Hepatic stellate cell (primary cell): ENCODE data around the gene CD2AP.
"Not testable (repeated sequence)": the region's sequence is repeated elsewhere in the genome, so short reads cannot be mapped to it uniquely, and the experiment has no call there.

ENCODE experiments used
- DNase-seq: peaks from one replicate; pipeline ENCODE4 v3.0.0; 2011; ENCODE audit warnings: low spot score

The CD2AP gene

DNA sequence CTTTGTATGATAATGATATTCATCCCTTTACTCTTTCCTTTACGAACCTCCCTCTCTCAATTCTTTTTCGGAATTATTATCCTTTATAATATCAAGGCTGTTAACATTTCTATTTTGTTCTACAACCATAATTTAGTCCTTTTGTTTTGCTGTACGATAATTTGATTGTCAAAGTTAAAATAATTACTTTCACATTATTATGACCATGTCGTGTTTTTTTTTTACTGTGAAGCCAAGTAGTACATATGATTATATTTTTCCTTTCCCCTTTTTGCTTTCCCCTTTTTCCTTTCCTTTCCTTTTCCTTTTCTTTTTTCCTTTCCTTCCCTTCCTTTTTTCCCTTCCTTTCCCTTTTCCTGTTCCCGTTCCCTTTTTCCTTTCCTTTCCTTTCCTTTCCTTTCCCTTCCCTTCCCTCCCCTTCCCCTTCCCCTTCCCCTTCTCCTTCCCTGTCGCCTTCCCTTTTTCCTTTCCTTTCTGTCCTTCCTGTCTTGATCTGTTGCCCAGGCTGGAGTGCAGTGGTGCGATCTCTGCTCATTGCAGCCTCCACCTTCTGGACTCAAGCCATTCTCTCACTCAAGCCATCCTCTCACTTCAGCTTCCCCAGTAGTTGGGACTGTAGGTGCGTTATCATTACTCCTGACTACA is 19.5 kb downstream of the CD2AP start:
- DNase-seq = no peak

- DNase-seq = no peak
These were observed 25.3 kb downstream of the CD2AP start for GRCh38 chr6:47502920-47503319.

DNA sequence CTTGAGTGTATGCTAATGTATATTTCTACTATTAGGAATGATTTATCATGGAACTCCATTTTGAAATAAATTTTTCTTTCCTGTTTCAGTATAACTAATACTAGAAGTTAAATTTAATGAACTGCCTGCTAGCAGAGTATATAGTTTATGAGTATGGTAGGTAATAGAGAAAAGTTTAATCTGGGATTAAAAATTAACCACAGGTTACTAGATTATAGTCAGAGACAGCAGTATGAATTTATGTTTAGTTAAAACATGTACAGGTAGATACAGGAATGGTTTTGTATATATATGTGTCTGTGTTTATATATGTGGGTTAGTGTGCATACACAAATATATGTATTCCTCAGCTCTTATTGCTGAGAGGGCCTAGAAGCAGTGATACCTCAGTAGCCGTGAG is 32.3 kb downstream of the CD2AP start:
- no peak for DNase-seq

DNA sequence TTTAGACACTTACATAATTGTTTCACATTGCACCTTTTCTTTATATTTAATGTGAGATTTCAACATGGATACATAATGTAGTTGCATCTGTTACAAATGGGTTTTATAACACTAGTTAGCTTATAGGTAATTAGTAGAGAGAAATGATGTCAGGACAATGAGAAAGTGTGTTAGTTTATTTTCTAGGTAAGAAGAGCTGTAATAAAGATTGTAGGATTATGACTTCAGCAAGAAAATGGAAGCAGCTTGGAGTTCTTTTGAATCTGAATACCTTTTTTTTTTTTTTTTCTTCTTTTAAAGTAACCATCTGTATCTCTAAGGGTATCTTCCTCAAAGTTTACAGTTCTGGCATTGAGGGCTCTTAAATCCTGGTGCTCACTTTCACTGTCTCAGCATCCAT is 35.3 kb downstream of the CD2AP start:
- DNase-seq = no peak

GRCh38 chr6:47519279-47519678 is 41.7 kb downstream of the CD2AP start:
- DNase-seq = no peak

DNA sequence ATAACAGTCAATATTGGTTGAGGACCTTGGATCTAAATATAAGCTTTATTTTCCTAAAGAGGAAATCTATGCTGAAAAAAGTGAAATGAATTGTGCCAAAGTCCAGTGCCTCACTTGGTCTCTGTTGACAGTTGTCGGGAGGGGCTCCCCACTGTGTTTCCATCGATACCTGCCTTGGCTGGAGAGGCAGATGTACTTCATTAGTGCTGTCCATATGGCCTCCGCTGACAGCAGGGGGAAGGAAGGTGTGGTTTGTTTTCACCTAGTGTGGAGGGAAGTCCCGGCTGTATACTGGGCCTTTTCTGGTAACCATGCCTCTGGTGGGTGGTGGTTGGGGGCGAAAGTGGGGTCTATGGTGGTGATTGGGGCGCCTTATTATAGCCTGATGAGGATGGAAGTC is 42.7 kb downstream of the CD2AP start:
- no peak for DNase-seq

GRCh38 chr6:47521961-47522360 is 44.4 kb downstream of the CD2AP start:
- no peak for DNase-seq

DNA sequence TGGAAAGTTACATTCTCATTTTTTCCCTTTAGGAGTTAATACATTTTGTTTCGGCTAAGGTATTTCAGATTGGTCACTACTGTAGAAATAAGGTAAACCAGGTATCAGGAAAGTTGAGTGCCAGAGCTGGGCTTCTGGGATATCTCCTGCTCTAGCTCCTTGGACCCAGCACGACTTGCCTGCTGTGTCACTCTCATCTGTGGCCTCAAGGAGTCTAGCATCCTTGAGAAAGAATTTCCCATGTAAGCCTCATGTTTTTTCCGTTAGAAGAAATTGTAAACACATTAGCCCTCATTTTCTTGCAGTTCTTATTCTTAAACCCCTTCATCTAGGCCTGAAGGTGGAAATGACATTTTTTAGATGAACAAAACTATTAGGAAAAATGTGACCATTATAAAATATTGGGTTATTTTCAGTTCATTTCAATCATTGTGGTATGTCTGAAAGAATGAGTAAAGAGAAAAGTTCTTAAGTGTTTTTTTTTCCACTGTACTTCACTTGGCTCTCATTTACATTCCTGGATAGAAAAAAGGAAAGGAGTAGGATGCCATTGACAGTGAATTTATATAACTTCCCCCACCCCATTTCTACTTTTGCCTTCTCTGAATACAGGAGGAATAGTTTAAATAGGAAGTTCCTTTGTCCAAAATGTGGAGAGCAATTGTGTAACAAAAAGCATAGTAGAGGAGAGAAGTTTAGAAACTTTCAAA is 46.7 kb downstream of the CD2AP start:
- peak; percentile 9 for DNase-seq

DNA sequence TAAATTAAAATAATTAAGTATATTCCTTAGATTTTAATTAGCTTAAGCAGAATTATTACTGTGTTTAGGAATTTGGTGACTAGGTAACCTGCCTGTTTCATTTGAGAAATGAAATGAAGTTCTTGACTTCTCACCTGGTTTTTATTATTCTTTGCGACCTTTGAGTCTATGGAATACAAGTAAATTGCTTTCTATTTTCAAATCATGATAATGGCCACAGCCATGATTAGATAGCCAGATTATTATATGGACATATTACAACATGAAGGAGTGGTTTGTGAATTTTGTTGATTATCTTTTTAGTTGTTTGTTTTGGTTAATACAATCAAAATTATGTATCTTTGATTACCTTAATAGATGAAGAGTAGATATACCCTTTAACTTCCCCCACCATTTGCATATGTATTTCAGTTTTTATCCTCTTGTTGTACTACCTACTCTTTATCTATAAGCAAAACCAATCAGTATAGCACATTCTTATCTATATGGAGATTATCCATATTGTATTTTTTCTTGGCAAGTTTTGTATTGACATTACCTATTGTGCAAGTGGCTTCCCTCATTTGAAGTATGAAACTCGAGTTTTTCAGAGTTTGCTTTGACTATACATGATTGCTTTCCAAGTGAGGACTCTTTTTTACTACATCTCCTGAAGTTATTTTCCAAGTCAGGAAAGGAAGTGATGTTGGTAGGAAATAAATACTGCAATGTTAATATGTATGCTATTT is 47.9 kb downstream of the CD2AP start:
- DNase-seq = no peak

- no peak for DNase-seq
These were observed 49.7 kb downstream of the CD2AP start for GRCh38 chr6:47527274-47527673.

- no peak for DNase-seq
These were observed 52.1 kb downstream of the CD2AP start for GRCh38 chr6:47529734-47530133.

DNA sequence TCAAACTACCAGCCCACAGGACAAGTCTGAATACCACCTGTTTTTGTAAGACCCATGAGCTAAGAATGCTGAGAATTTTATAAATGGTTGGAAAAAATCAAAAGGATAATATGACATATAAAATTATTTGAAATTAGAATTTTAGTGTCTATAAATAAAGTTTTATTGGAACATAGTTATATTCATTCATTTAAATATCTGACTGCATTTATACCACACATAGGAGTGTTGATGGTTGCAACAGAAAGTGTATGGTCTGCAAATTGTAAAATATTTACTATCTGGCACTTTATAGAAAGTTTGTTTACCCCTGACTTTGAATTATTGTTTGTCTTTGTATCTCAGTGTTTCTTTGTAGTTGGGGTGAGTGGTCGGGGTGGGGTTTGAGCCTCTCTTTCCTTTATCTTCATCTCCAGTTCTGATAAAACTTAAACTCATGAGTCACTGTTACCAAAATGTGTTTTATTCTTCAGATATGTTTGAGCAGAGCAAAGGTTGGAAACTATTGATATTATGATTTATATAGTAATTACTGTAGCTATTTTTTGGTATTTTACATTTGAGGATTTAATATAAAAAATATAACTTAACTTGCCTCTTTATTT is 55.5 kb downstream of the CD2AP start:
- no peak for DNase-seq

- DNase-seq = no peak
These were observed 56.5 kb downstream of the CD2AP start for GRCh38 chr6:47534063-47534462.

DNA sequence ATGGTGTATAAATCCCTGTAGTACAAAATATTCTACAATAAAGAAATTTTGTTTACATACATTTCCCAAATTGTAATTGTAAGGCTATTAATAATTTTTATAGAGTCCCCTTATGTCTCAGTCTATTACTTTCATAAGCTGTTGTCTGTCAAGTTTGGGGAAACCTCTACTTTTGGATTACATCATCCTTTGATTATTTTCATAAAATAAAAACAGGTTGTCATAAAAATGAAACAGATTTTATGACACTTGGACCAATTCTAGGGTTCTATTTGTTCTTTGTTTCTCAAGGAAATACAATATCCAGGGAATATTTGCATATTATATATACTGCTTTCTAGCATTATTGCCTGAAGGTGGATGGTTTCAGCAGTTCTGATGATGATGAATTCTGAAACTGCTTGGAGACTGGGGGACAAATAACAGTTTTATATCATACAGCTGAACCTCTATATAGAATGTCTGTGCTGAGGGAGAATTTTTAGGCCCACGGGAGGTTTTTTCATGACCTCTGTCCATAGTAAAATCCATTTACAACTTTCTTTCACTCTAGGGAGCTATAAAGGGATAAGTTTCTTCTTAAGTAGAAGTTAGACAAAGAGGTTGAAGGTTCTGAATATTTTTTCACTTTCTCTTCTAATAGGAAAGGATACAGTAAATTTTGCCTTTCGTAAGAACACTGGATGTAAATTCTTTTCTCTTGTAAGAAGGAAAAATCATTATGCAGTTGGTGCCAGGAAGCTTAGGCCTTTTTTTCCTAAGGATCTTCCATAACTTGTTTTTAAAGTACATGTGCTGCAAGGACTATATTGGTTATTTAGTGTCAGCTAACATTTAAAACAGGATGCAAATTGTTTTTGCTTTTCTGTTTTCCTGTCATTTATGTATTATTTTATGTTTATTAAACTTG is 58.0 kb downstream of the CD2AP start:
- no peak for DNase-seq

DNA sequence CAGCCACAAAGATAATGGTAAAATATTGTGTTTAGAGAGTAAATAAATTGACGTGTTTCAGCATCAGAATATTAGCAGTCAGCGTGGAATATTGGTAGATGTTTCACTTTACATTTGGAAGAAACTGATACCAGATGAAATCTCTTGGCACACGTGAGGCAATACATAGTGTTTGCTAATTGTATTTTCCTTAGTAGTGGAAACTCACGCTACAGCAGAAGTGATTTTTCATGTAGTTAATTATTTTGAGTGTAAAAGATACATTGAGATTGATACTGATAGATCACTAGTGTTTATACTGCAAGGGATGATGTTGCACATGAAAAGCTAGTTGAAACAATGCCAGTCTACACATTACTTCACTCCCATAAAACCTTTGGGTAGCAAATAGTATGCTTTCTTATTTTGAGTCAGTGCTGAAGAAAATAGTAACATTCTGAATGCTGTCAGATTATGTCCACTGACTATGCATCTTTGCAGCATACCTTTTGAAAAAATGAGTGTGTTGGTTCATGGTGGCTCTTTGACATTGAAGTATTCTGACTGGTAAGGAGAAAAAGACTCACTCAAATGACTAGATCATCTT is 59.3 kb downstream of the CD2AP start:
- no peak for DNase-seq

DNA sequence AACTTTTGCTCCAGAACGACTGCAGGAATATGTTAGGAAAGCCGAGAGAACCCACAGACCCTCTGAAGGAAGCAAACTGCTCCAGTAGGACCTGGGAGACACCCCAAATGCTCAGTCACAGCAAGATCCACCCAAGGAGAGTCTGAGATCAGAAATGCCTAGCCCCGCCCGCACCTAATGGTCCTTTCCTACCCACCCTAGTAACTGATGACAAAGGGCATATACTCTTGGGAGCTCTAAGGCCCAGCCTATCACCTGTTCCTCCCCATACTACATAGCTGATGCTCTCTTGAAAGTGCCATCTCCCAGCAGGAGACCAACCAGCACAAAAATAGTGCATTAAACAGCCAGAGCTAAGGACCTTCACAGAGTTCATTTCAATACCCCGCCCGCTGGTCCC is 67.6 kb downstream of the CD2AP start:
- DNase-seq = no peak

DNA sequence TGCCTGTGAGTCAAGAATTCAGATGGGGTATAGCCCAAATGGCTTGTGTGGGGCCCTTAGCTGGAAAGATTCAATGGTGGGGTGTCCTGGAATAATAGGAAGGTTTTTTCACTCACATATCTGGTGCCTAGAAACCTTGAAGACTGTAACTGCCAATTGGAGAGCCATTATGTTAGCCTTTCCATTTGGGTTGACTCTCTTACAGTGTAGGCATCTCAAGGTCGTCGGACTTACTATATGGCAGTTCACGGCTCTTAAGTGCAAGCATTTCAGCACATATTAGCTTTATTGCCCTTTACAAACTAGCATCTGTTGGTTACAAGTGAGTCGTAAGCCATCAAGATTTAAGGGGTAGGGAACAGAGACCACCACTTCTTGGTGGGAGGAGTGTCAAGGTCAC is 74.1 kb downstream of the CD2AP start:
- DNase-seq = no peak

DNA sequence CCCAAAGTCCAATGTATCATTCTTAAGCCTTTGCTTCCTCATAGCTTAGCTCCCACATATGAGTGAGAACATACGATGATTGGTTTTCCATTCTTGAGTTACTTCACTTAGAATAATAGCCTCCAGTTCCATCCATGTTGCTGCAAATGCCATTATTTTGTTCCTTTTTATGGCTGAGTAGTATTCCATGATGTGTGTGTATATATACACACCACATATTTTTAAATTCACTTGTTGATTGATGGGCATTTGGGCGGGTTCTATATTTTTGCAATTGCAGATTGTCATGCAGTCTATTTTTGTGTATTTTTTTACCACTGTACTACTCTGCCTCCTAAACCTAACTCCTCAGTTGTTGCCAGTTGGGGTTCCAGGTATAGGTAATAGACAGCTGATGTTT is 74.7 kb downstream of the CD2AP start:
- DNase-seq = no peak

- DNase-seq = not testable (repeated sequence)
These were observed 75.7 kb downstream of the CD2AP start for GRCh38 chr6:47553243-47553642.

DNA sequence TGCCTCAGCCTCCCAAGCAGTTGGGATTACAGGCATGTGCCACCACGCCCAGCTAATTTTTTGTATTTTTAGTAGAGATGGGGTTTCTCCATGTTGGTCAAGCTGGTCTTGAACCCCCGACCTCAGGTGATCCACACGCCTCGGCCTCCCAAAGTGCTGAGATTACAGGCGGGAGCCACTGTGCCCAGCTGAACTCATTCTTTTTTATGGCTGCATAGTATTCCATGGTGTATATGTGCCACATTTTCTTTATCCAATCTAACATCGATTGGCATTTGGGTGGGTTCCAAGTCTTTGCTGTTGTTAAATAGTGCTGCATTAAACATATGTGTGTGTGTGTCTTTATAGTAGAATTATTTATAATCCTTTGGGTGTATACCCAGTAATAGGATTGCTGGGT is 78.9 kb downstream of the CD2AP start:
- not testable (repeated sequence) for DNase-seq

DNA sequence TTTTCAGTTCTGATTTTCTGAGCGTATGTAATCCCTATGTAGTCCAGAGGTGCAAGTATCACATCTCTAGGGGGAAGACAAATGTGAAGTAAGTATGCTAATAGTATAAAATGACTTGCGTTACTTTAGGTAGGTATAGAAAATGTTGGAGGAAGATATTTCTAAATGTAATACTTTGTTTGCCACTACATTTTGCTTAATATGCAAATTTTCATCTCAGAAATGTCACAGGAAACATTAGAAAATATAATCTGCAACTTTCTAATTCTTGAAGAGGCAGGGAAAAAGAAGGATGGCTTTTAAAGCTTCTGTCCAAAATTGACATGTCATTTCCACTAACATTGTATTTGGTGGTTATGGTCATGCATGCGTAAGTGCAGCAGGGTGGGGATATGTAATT is 85.6 kb downstream of the CD2AP start:
- no peak for DNase-seq
